Neural crest cell (in vitro differentiated cells): Measurements from ENCODE around the gene OR51B4. TPM values are rescaled to one million over a fixed set of nuclear protein-coding genes. Genes with fewer than 3 reads are reported as not detected.
"Not testable (repeated sequence)": the region's sequence is repeated elsewhere in the genome, so short reads cannot be mapped to it uniquely, and the experiment has no call there.

ENCODE experiments used
- DNase-seq: peaks from one replicate; pipeline ENCODE4 v3.0.0; 2021; ENCODE audit warnings: low read depth, mixed read lengths, low spot score
- H3K27ac Mint-ChIP-seq: one replicate; pipeline ENCODE4 v1.8.0; 2021; ENCODE audit warnings: mild to moderate bottlenecking, mixed read lengths; ENCODE audit not compliant: unreplicated experiment
- H3K27me3 Mint-ChIP-seq: 2 replicates; pipeline ENCODE4 v1.8.0; 2021; ENCODE audit warnings: low read depth, mild to moderate bottlenecking, mixed read lengths
- H3K36me3 Mint-ChIP-seq: 2 replicates; pipeline ENCODE4 v1.8.0; 2021; ENCODE audit warnings: low read depth, mild to moderate bottlenecking, mixed read lengths
- H3K4me1 Mint-ChIP-seq: 2 replicates; pipeline ENCODE4 v1.8.0; 2021; ENCODE audit warnings: mixed read lengths
- H3K4me3 Mint-ChIP-seq: one replicate; pipeline ENCODE4 v1.8.0; 2021; ENCODE audit warnings: mild to moderate bottlenecking, mixed read lengths
- H3K9me3 Mint-ChIP-seq: 2 replicates; pipeline ENCODE4 v1.8.0; 2021; ENCODE audit warnings: mixed read lengths
- CTCF ChIP-seq: fragments of 200-600 bp; sonication (generic); conservative IDR thresholded peaks from 2 replicates; pipeline ENCODE4 v1.5.0; 2021; ENCODE audit warnings: antibody characterized with exemption, mild to moderate bottlenecking
- total RNA-seq: library from RNA; stranded (reverse); gene quantifications from 2 replicates; pipeline ENCODE4 v1.2.1, GENCODE V29; 2021

Gene OR51B4
- total RNA-seq, 1 donor from 2014 or later = not detected

GRCh38 chr11:5267033-5267563 lies 34.6 kb downstream of the OR51B4 start:
- Mint-ChIP-seq H3K27ac (no peak overlapping the region), H3K4me1 (no peaks in the 10 kb centered on the region)

GRCh38 chr11:5266609-5267008 lies 35.1 kb downstream of the OR51B4 start:
- DNase-seq = no peak
- H3K27ac Mint-ChIP-seq = no peak overlapping the region
- no peaks in the 10 kb centered on the region for H3K4me1 Mint-ChIP-seq
- H3K4me3 Mint-ChIP-seq = no peak overlapping the region
- TF ChIP-seq CTCF = no peak
- no peaks in the 10 kb centered on the region for H3K36me3 Mint-ChIP-seq
- H3K9me3 Mint-ChIP-seq = no peaks in the 10 kb centered on the region
- peaks cover 2% of the 10 kb centered on the region for H3K27me3 Mint-ChIP-seq

More at GRCh38 chr11:5267033-5267563, 34.6 kb downstream of the OR51B4 start:
- no peak for TF ChIP-seq CTCF
- Mint-ChIP-seq H3K9me3 (no peaks in the 10 kb centered on the region), H3K36me3 (no peaks in the 10 kb centered on the region), H3K27me3 (peaks cover 2% of the 10 kb centered on the region), H3K4me3 (no peak overlapping the region)
- DNase-seq = no peak

GRCh38 chr11:5265832-5266231 lies 35.9 kb downstream of the OR51B4 start:
- TF ChIP-seq CTCF = no peak
- no peaks in the 10 kb centered on the region for H3K4me1 Mint-ChIP-seq
- H3K36me3 Mint-ChIP-seq = no peaks in the 10 kb centered on the region
- H3K9me3 Mint-ChIP-seq = no peaks in the 10 kb centered on the region
- no peak overlapping the region for H3K27ac Mint-ChIP-seq
- H3K4me3 Mint-ChIP-seq = no peak overlapping the region
- no peak for DNase-seq
- peaks cover 2% of the 10 kb centered on the region for H3K27me3 Mint-ChIP-seq

- DNase-seq = no peak
- no peak overlapping the region for H3K27ac Mint-ChIP-seq
- peaks cover 4% of the 10 kb centered on the region for H3K4me1 Mint-ChIP-seq
- peaks cover 5% of the 10 kb centered on the region for H3K9me3 Mint-ChIP-seq
- H3K4me3 Mint-ChIP-seq = no peak overlapping the region
- no peaks in the 10 kb centered on the region for H3K27me3 Mint-ChIP-seq
- no peak for TF ChIP-seq CTCF
- H3K36me3 Mint-ChIP-seq = no peaks in the 10 kb centered on the region
Observed at GRCh38 chr11:5258543-5259262, 43.0 kb downstream of the OR51B4 start.

GRCh38 chr11:5257296-5257695 lies 44.5 kb downstream of the OR51B4 start:
- DNase-seq = no peak
- H3K4me3 Mint-ChIP-seq = no peak overlapping the region
- H3K4me1 Mint-ChIP-seq = peaks cover 4% of the 10 kb centered on the region
- H3K36me3 Mint-ChIP-seq = no peaks in the 10 kb centered on the region
- H3K27ac Mint-ChIP-seq = no peak overlapping the region
- peaks cover 5% of the 10 kb centered on the region for H3K9me3 Mint-ChIP-seq
- no peak for TF ChIP-seq CTCF
- no peaks in the 10 kb centered on the region for H3K27me3 Mint-ChIP-seq

GRCh38 chr11:5254646-5255413 lies 46.9 kb downstream of the OR51B4 start, which contains the start of gene HBG2:
HBG2 (minus strand) TSS chr11:5254781; CDS start chr11:5254728, 53 bp downstream.
- H3K27me3 Mint-ChIP-seq, H3K4me1 Mint-ChIP-seq, H3K9me3 Mint-ChIP-seq, DNase-seq, H3K4me3 Mint-ChIP-seq, H3K27ac Mint-ChIP-seq, H3K36me3 Mint-ChIP-seq: not testable (repeated sequence)

- not testable (repeated sequence) for H3K27me3 Mint-ChIP-seq, H3K4me1 Mint-ChIP-seq, H3K9me3 Mint-ChIP-seq, DNase-seq, H3K27ac Mint-ChIP-seq, H3K4me3 Mint-ChIP-seq, H3K36me3 Mint-ChIP-seq
Observed at GRCh38 chr11:5254023-5254422, 47.7 kb downstream of the OR51B4 start.

- not testable (repeated sequence) for DNase-seq, H3K27ac Mint-ChIP-seq, H3K9me3 Mint-ChIP-seq, H3K36me3 Mint-ChIP-seq, H3K27me3 Mint-ChIP-seq, H3K4me1 Mint-ChIP-seq, H3K4me3 Mint-ChIP-seq
Observed at GRCh38 chr11:5253440-5253839, 48.3 kb downstream of the OR51B4 start.
